Sigmoid colon (tissue), 4 donors: ENCODE data around the gene AHI1.

Source experiments
- CTCF ChIP-seq, 4 experiments: fragments of 450-650 bp in 3 of 4; fragments of 200-600 bp in 1 of 4; IDR thresholded peaks; one replicate each; pipeline ENCODE4 v1.5.1; 2016 to 2019; ENCODE audit warnings: antibody characterized with exemption in 4 of 4, mild to moderate bottlenecking in 3 of 4, moderate library complexity in 2 of 4
- EP300 ChIP-seq, 4 donors: sonication (generic); formaldehyde crosslinking; IDR thresholded peaks; one replicate each; pipeline ENCODE4 v1.6.1; 2017; ENCODE audit warnings: antibody characterized with exemption in 4 of 4
- POLR2A ChIP-seq, 2 donors: fragments of 450-650 bp; IDR thresholded peaks; one replicate each; pipeline ENCODE4 v1.6.1; 2016; ENCODE audit warnings: antibody characterized with exemption in 2 of 2, mild to moderate bottlenecking in 2 of 2, moderate library complexity in 2 of 2
- POLR2AphosphoS5 ChIP-seq, 4 donors: sonication (generic); formaldehyde crosslinking; IDR thresholded peaks; one replicate each; pipeline ENCODE4 v1.6.1; 2017; ENCODE audit warnings: antibody characterized with exemption in 4 of 4

- TF ChIP-seq POLR2AphosphoS5 (IDR thresholded peaks at IDR 0.05): no peak
- no peak for TF ChIP-seq CTCF (IDR thresholded peaks at IDR 0.05)
- TF ChIP-seq POLR2A (IDR thresholded peaks at IDR 0.05): no peak
- no peak for TF ChIP-seq EP300 (IDR thresholded peaks at IDR 0.05)
These were observed 85.7 kb downstream of the AHI1 start for GRCh38 chr6:135411849-135412248.
